HepG2 (cell line): Measurements from ENCODE around the gene SIGLEC1. TPM values are rescaled to one million over a fixed set of nuclear protein-coding genes. Genes with fewer than 3 reads are reported as not detected.
A peak's percentile ranks its signal among the peaks of the same experiment; 100 is the strongest.

Experiments
- ATAC-seq: fragments of 200-7000 bp; cut with Tn5 transposase; 3 replicates; pipeline ENCODE4 v1.9.1; 2020; ENCODE audit warnings: mild to moderate bottlenecking, moderate library complexity
- BruUV-seq: library from RNA; stranded (reverse); fragments of 400-500 nt; replicated peaks from 2 replicates; lab custom pipeline; 2021; lab: Mats Ljungman, UMichigan
- CTCF ChIA-PET: fragments of 300-600 bp; formaldehyde crosslinking; extraction: SDS; loops from one replicate; lab custom pipeline; 2021; ENCODE audit warnings: low total read pairs, inconsistent platforms, low intra/inter-chr PET ratio; lab: Yijun Ruan, JAX
- POLR2A ChIA-PET: fragments of 350-600 bp; sonication (Branson Sonifier 250); formaldehyde crosslinking; loops from one replicate; lab custom pipeline; 2020; ENCODE audit warnings: antibody characterized with exemption, inconsistent platforms; lab: Yijun Ruan, JAX
- DNase-seq: peaks from one replicate; pipeline ENCODE4 v3.0.0-alpha.2; 2015; ENCODE audit warnings: low spot score
- FAIRE-seq: peaks from 3 replicates; lab custom pipeline; 2011; peaks lifted over from hg19 to GRCh38; lab: Jason Lieb, UNC
- H2AFZ ChIP-seq: one replicate; pipeline ENCODE4 v1.6.1; 2011; ENCODE audit warnings: low read length, inconsistent platforms
- H3K27ac ChIP-seq: fragments of 300-600 bp; 3 replicates; pipeline ENCODE4 v1.8.0; 2011; ENCODE audit warnings: mixed run types, mild to moderate bottlenecking, mixed read lengths, low read length, inconsistent platforms; ENCODE audit not compliant: insufficient read depth; ENCODE audit errors: extremely low read length
- H3K27me3 ChIP-seq, 2 experiments: fragments of 200-600 bp in 1 of 2; 2 replicates in 1 of 2; 3 replicates in 1 of 2; pipeline versions ENCODE4 v1.6.0 to v1.8.0; 2011; ENCODE audit warnings: low read length in 2 of 2, mild to moderate bottlenecking in 2 of 2, moderate library complexity in 2 of 2, inconsistent platforms in 1 of 2; ENCODE audit not compliant: insufficient read depth in 2 of 2, control insufficient read depth in 1 of 2
- H3K36me3 ChIP-seq, 2 experiments: fragments of 200-600 bp in 1 of 2; replicated peaks in 1 of 2; 2 replicates in 1 of 2; 3 replicates in 1 of 2; pipeline versions ENCODE4 v1.5.1 to v1.8.0; 2011; ENCODE audit warnings: low read length in 2 of 2, inconsistent platforms in 1 of 2; ENCODE audit not compliant: insufficient read depth in 2 of 2, control insufficient read depth in 1 of 2
- H3K4me1 ChIP-seq: 2 replicates; pipeline ENCODE4 v1.5.1; 2012; ENCODE audit warnings: low read length, inconsistent platforms; ENCODE audit not compliant: insufficient read depth
- H3K4me2 ChIP-seq: 2 replicates; pipeline ENCODE4 v1.6.0; 2011; ENCODE audit warnings: low read depth, low read length, inconsistent platforms
- H3K4me3 ChIP-seq, 3 experiments: fragments of 200-600 bp in 1 of 3; sonication (generic), shearing (Covaris generic) in 1 of 3; replicated peaks in 1 of 3; 2 replicates each; pipeline ENCODE4 v1.5.1; 2011 to 2016; ENCODE audit warnings: low read length in 3 of 3, inconsistent platforms in 2 of 3, low read depth in 2 of 3, mild to moderate bottlenecking in 2 of 3, control low read depth in 1 of 3, mixed read lengths in 1 of 3; ENCODE audit not compliant: insufficient read depth in 1 of 3
- H3K79me2 ChIP-seq: one replicate; pipeline ENCODE4 v1.6.1; 2011; ENCODE audit warnings: low read length, inconsistent platforms; ENCODE audit not compliant: insufficient read depth
- H3K9ac ChIP-seq: 2 replicates; pipeline ENCODE4 v1.6.0; 2011; ENCODE audit warnings: mild to moderate bottlenecking, low read depth, low read length, inconsistent platforms; ENCODE audit not compliant: insufficient read depth
- H3K9me3 ChIP-seq: 2 replicates; pipeline ENCODE4 v1.5.1; 2012; ENCODE audit warnings: mild to moderate bottlenecking, low read length
- H4K20me1 ChIP-seq: 2 replicates; pipeline ENCODE4 v1.6.0; 2011; ENCODE audit warnings: inconsistent platforms, mild to moderate bottlenecking, low read length, moderate library complexity; ENCODE audit not compliant: insufficient read depth
- HDAC1 ChIP-seq: sonication (generic); formaldehyde crosslinking; IDR thresholded peaks from 2 replicates; pipeline ENCODE4 v1.5.1; 2020; ENCODE audit warnings: mild to moderate bottlenecking, missing genetic modification reagents
- MLX ChIP-seq: IDR thresholded peaks from 2 replicates; pipeline ENCODE4 v1.6.1; 2016
- SETDB1 ChIP-seq: sonication (generic); formaldehyde crosslinking; IDR thresholded peaks from 2 replicates; pipeline ENCODE4 v1.5.1; 2020; ENCODE audit warnings: missing genetic modification reagents, mild to moderate bottlenecking, borderline replicate concordance
- USF2 ChIP-seq, 2 experiments: sonication (generic) in 1 of 2; formaldehyde crosslinking in 1 of 2; IDR thresholded peaks; 2 replicates each; pipeline versions ENCODE4 v1.5.1 to v1.6.1; 2011 to 2020; ENCODE audit warnings: borderline replicate concordance in 1 of 2, low read depth in 1 of 2, low read length in 1 of 2, mild to moderate bottlenecking in 1 of 2, missing genetic modification reagents in 1 of 2, moderate library complexity in 1 of 2
- WGBS: methylation state at CpG from one replicate; pipeline ENCODE4 v1.1.6; 2017; ENCODE audit warnings: low lambda C conversion rate; 5-methylcytosine and 5-hydroxymethylcytosine counted together
- in situ Hi-C: cut with HindIII; loops from 2 replicates; pipeline ENCODE4 v1.10.0; 2017; ENCODE audit warnings: low pct_unique_long_range_greater_than_20kb; ENCODE audit not compliant: extremely low pct_ligation_motif_present
- intact Hi-C: fragments of 100-400 bp; cut with micrococcal nuclease; formaldehyde crosslinking; loops from one replicate; pipeline ENCODE4 v1.10.0; 2022; ENCODE audit not compliant: unreplicated experiment
- polyA plus RNA-seq, 8 experiments: library from polyadenylated mRNA; depleted of rRNA in 3 of 8; stranded (reverse) in 7 of 8; unstranded in 1 of 8; fragments of >200 nt; fragmentation: Illumina TruSeq in 4 of 8; extraction: Trizol in 4 of 8; gene quantifications; 2 replicates each; pipeline versions ENCODE4 v1.2.1 to v1.2.3, GENCODE V29; 2011 to 2016; ENCODE audit warnings: low read depth in 4 of 8, missing spikeins in 1 of 8, mixed read lengths in 1 of 8; ENCODE audit not compliant: insufficient read depth in 1 of 8
- total RNA-seq, 5 experiments: library from RNA; depleted of rRNA; stranded (reverse); fragments of >200 nt; fragmentation: Illumina TruSeq; extraction: Trizol; gene quantifications; 2 replicates each; pipeline ENCODE4 v1.2.3, GENCODE V29; 2016; ENCODE audit warnings: low read depth in 1 of 5

SIGLEC1 gene
- total and polyA plus RNA-seq, 2 of the 13 experiments (the other 11 are each of a cell fraction or from before 2014, with no cell fraction given), result 0.01 TPM; not detected in 1

- in situ Hi-C loops (no loop called here), intact Hi-C loops (no loop called here)
- H3K4me3 ChIP-seq, result no peak overlapping the region
- no peaks in the 10 kb centered on the region for H3K36me3 ChIP-seq
- H3K9me3 ChIP-seq, result no peaks in the 10 kb centered on the region
- no TSS peak for BruUV-seq
- H3K4me1 ChIP-seq, result peaks cover 15% of the 10 kb centered on the region
- POLR2A ChIA-PET, result no interaction called here
- CTCF ChIA-PET, result interaction anchor here (2.3 kb wide), 1 partner anchor 28 kb away, joined by 6 read pairs; no protein-coding TSS in a partner anchor
- H3K4me2 ChIP-seq, result no peak overlapping the region
- ATAC-seq (no peak), FAIRE-seq (no peak), DNase-seq (no peak)
- no peak overlapping the region for H2AFZ ChIP-seq
- H3K9ac ChIP-seq, result no peak overlapping the region
- no peak overlapping the region for H3K27ac ChIP-seq
- TF ChIP-seq USF2 (IDR thresholded peaks at IDR 0.05; ENCODE audit: low read depth, low read length) (0 out of 2 replicates have a peak, but pooled peaks have one; percentile 6), USF2 (CRISPR knock-in tag; IDR thresholded peaks at IDR 0.05; ENCODE audit: borderline replicate concordance) (no peak), HDAC1 (CRISPR knock-in tag) (no peak), MLX (CRISPR knock-in tag) (no peak), SETDB1 (CRISPR knock-in tag) (no peak)
- H3K79me2 ChIP-seq, result no peaks in the 10 kb centered on the region
- peaks cover 14 to 35% of the 10 kb centered on the region in 2 experiments for H3K27me3 ChIP-seq
- WGBS, result 5% methylated on average over 5 of the region's 5 CpGs
- no peaks in the 10 kb centered on the region for H4K20me1 ChIP-seq
Measured at GRCh38 chr20:3704087-3704486, 8.3 kb downstream of the SIGLEC1 start.
